ENCODE data around the gene CDC42EP3. TPM values are rescaled to one million over a fixed set of nuclear protein-coding genes. Genes with fewer than 3 reads are reported as not detected.

The CDC42EP3 gene
- total and polyA plus RNA-seq, 2 experiments from 2014 or later: 31.4 TPM

DNA sequence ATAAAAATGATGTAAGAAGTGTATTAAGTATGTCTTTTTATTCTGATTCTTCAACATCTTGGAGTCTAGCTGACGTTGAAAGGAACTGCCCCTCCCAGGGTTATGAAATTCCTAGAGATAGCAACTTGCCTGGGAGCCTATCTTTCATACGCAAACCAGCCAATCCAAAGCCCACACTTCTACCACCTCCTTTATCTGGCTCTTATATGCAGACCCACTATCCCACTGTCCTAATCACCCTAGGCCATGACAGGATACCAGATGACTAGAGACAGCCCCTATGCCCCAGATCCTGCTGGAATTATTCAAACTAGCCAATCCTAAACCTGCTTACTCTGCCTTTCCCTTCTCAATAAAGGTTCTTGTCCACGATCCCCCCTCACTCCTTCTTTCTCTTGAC lies 11.8 kb upstream of the CDC42EP3 start (continued):
- TF ChIP-seq CREB1 (CRISPR knock-in tag; IDR thresholded peaks at IDR 0.05; ENCODE audit: low read depth): no peak
- TF ChIP-seq ZNF331 (CRISPR knock-in tag; IDR thresholded peaks at IDR 0.05; ENCODE audit: low read depth): no peak
- TF ChIP-seq EZH2 (IDR thresholded peaks at IDR 0.05; ENCODE audit: low read depth, unreplicated experiment): no peak
- TF ChIP-seq CTCF (conservative IDR thresholded peaks at IDR 0.05; ENCODE audit: low read depth in 2 of 2): no peak
- TF ChIP-seq, protein P1, sequence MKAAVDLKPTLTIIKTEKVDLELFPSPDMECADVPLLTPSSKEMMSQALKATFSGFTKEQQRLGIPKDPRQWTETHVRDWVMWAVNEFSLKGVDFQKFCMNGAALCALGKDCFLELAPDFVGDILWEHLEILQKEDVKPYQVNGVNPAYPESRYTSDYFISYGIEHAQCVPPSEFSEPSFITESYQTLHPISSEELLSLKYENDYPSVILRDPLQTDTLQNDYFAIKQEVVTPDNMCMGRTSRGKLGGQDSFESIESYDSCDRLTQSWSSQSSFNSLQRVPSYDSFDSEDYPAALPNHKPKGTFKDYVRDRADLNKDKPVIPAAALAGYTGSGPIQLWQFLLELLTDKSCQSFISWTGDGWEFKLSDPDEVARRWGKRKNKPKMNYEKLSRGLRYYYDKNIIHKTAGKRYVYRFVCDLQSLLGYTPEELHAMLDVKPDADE (IDR thresholded peaks at IDR 0.05): no peak

GRCh38 chr2:37682473-37682872 lies 11.0 kb upstream of the CDC42EP3 start:
- Mint-ChIP-seq H3K4me1 (peaks cover 2% of the 10 kb centered on the region; the same call in 2 of the 3 replicates), H3K36me3 (ENCODE audit: low read depth) (no peaks in the 10 kb centered on the region)

More at GRCh38 chr2:37682473-37682872, 11.0 kb upstream of the CDC42EP3 start:
- Histone ChIP-seq H3K4me3 (no peak overlapping the region), H3K9me2 (ENCODE audit: insufficient read depth) (peaks cover 19% of the 10 kb centered on the region; the same call in 1 of the 2 replicates), H3K36me3 (ENCODE audit: insufficient read depth) (no peaks in the 10 kb centered on the region), H3K4me1 (ENCODE audit: insufficient read depth) (no peaks in the 10 kb centered on the region), H2AFZ (no peak overlapping the region), H3K27ac (ENCODE audit: low read depth) (no peak overlapping the region), H3K4me2 (no peak overlapping the region), H3F3A (replicated peaks; ENCODE audit: low read depth) (no peaks in the 10 kb centered on the region), H3K27me3 (ENCODE audit: insufficient read depth) (no peaks in the 10 kb centered on the region), H4K20me1 (replicated peaks; ENCODE audit: insufficient read depth) (no peaks in the 10 kb centered on the region), H3K79me2 (replicated peaks; ENCODE audit: insufficient read depth) (no peaks in the 10 kb centered on the region)
- ATAC-seq (no peak), DNase-seq (ENCODE audit: low spot score) (no peak)
- H3K27ac Mint-ChIP-seq: no peak overlapping the region
- H3K27me3 Mint-ChIP-seq (ENCODE audit: insufficient read depth, low read depth, poor library complexity): peaks cover 2% of the 10 kb centered on the region
- H3K9me3 Mint-ChIP-seq: no peaks in the 10 kb centered on the region
- no peak for TF ChIP-seq STAT1 (IDR thresholded peaks at IDR 0.05; ENCODE audit: unreplicated experiment)
- TF ChIP-seq POLR2AphosphoS5 (IDR thresholded peaks at IDR 0.05; ENCODE audit: low read depth): no peak
- no peak for TF ChIP-seq CREB1 (CRISPR knock-in tag; IDR thresholded peaks at IDR 0.05; ENCODE audit: low read depth)
- no peak for TF ChIP-seq ZNF114 (CRISPR knock-in tag; IDR thresholded peaks at IDR 0.05)
- no peak for TF ChIP-seq EZH2 (IDR thresholded peaks at IDR 0.05; ENCODE audit: low read depth, unreplicated experiment)
- TF ChIP-seq, protein P1 (IDR thresholded peaks at IDR 0.05): no peak
- no peak for TF ChIP-seq CTCF (conservative IDR thresholded peaks at IDR 0.05; ENCODE audit: low read depth in 2 of 2)
- TF ChIP-seq REST (IDR thresholded peaks at IDR 0.05; ENCODE audit: unreplicated experiment): no peak
- TF ChIP-seq EZH2phosphoT487 (IDR thresholded peaks at IDR 0.05; ENCODE audit: unreplicated experiment): no peak
- H3K4me3 Mint-ChIP-seq: no peak overlapping the region
